Esophagus squamous epithelium (tissue), 5 donors: Measurements from ENCODE around the gene LINC01488. TPM values are rescaled to one million over a fixed set of nuclear protein-coding genes. Genes with fewer than 3 reads are reported as not detected.

Experiments used
- DNase-seq: peaks from one replicate; lab custom pipeline; 2025; lab: John Stamatoyannopoulos, UW
- H3K27ac ChIP-seq, 4 donors: fragments of 200-600 bp; sonication (generic); one replicate each; pipeline ENCODE4 v1.5.1; 2016 to 2019; ENCODE audit warnings: mild to moderate bottlenecking in 1 of 4
- H3K27me3 ChIP-seq, 4 donors: fragments of 200-600 bp; sonication (generic); 1 replicate in 3 of 4; 2 replicates in 1 of 4; pipeline versions ENCODE4 v1.5.1 to v1.6.0; 2017 to 2021; ENCODE audit warnings: antibody characterized with exemption in 1 of 4
- H3K36me3 ChIP-seq, 3 donors: fragments of 200-600 bp; sonication (generic); one replicate each; pipeline ENCODE4 v1.5.1; 2016 to 2019
- H3K4me1 ChIP-seq, 3 donors: fragments of 200-600 bp; sonication (generic); one replicate each; pipeline ENCODE4 v1.5.1; 2017 to 2019
- H3K4me3 ChIP-seq, 4 donors: fragments of 200-600 bp; sonication (generic); 1 replicate in 3 of 4; 2 replicates in 1 of 4; pipeline ENCODE4 v1.5.1; 2016 to 2019; ENCODE audit warnings: mild to moderate bottlenecking in 2 of 4, moderate library complexity in 1 of 4
- H3K9me3 ChIP-seq, 3 donors: fragments of 200-600 bp; sonication (generic); one replicate each; pipeline ENCODE4 v1.5.1; 2016 to 2019
- POLR2A ChIP-seq, 4 donors: fragments of 450-650 bp; IDR thresholded peaks; one replicate each; pipeline ENCODE4 v1.6.1; 2017; ENCODE audit warnings: antibody characterized with exemption in 4 of 4, mild to moderate bottlenecking in 4 of 4, moderate library complexity in 3 of 4
- WGBS, 2 donors: methylation state at CpG; one replicate each; pipeline ENCODE4 v1.1.5; 2018; 5-methylcytosine and 5-hydroxymethylcytosine counted together
- intact Hi-C: fragments of 100-400 bp; cut with DNase I; formaldehyde crosslinking; loops from one replicate; pipeline ENCODE4 v1.15.0; 2022
- total RNA-seq, 4 donors: library from RNA; depleted of rRNA; stranded (reverse); fragments of >200 nt; gene quantifications; one replicate each; pipeline ENCODE4 v1.1.0, GENCODE V29; 2016
- TF ChIP-seq, protein P1 (sequence below), 6 experiments: fragments of 450-650 bp in 4 of 6; fragments of 200-600 bp in 2 of 6; sonication (generic) in 2 of 6; IDR thresholded peaks; one replicate each; pipeline ENCODE4 v1.5.1; 2016 to 2019; ENCODE audit warnings: antibody characterized with exemption in 6 of 6, mild to moderate bottlenecking in 4 of 6, moderate library complexity in 4 of 6
- donor health status: DM: yes; HTN: yes; CAD: no.

LINC01488 gene
- total RNA-seq, 4 donors from 2014 or later: not detected

DNA sequence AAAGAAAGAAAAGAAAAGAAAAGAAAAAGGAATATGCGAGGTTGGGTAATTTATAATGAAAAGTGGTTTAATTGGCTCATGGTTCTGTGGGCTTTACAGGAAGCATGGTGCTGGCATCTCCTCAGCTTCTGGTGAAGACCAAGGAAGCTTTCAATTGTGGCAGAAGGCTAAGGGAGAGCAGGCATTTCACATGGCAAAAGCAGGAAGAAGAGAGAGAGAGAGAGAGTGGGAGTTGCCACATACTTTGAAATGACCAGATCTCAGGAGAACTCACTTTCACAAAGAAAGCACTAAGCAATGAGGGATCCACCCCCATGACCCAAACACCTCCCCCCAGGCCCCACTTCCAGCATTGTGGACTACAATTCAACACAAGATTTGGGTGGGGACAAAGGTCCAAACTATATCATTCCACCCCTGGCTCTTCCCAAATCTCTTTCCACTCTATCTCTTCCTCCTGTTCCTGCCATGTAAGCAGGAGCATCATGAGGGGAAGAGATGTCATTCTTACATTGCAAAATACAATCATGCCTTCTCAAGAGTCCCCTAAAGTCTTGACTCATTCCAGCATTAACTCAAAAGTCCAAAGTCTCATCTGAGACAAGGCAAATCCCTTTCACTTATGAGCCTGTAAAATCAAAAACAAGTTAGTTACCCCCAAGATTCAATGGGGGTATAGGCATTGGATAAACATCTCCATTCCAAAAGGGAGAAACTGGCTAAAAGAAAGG lies 38.9 kb downstream of the LINC01488 start:
- H3K27ac ChIP-seq: no peak overlapping the region
- TF ChIP-seq, protein P1, sequence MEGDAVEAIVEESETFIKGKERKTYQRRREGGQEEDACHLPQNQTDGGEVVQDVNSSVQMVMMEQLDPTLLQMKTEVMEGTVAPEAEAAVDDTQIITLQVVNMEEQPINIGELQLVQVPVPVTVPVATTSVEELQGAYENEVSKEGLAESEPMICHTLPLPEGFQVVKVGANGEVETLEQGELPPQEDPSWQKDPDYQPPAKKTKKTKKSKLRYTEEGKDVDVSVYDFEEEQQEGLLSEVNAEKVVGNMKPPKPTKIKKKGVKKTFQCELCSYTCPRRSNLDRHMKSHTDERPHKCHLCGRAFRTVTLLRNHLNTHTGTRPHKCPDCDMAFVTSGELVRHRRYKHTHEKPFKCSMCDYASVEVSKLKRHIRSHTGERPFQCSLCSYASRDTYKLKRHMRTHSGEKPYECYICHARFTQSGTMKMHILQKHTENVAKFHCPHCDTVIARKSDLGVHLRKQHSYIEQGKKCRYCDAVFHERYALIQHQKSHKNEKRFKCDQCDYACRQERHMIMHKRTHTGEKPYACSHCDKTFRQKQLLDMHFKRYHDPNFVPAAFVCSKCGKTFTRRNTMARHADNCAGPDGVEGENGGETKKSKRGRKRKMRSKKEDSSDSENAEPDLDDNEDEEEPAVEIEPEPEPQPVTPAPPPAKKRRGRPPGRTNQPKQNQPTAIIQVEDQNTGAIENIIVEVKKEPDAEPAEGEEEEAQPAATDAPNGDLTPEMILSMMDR (IDR thresholded peaks at IDR 0.05): no peak
- no peak for TF ChIP-seq POLR2A (IDR thresholded peaks at IDR 0.05)
- intact Hi-C loops: no loop called here
- no peaks in the 10 kb centered on the region for H3K9me3 ChIP-seq
- peaks cover 0 to 5% (median 0%) of the 10 kb centered on the region in 4 donors for H3K27me3 ChIP-seq
- no peak overlapping the region for H3K4me3 ChIP-seq
- no peak for DNase-seq
- peaks cover 0 to 19% (median 6%) of the 10 kb centered on the region in 3 donors for H3K4me1 ChIP-seq
- no peaks in the 10 kb centered on the region for H3K36me3 ChIP-seq
- WGBS, 2 donors: 86 to 96% methylated on average over 1 of the region's 1 CpG

DNA sequence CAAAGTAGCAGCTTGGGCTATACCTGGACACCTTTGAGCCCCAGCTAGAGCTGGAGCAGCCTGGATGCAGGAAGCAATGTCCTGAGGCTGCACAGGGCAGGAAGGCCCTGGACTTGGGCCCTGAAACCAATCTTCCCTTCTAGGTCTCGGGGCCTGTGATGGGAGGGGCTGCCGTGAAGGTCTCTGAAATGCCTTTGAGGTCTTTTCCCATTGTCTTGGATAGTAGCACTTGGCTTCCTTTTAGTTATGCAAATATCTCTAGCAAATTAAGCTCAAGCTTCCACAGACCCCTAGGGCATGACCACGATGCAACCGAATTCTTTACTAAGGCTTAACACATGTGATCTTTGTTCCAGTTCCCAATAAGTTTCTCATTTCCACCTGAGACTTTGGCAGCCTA lies 40.0 kb downstream of the LINC01488 start:
- no peak for DNase-seq
- Histone ChIP-seq H3K27ac (no peak overlapping the region), H3K4me1 (peaks cover 0 to 23% (median 6%) of the 10 kb centered on the region in 3 donors), H3K9me3 (no peaks in the 10 kb centered on the region), H3K36me3 (no peaks in the 10 kb centered on the region), H3K4me3 (no peak overlapping the region), H3K27me3 (peaks cover 0 to 6% (median 0%) of the 10 kb centered on the region in 4 donors)
- TF ChIP-seq POLR2A (IDR thresholded peaks at IDR 0.05): no peak
- TF ChIP-seq, protein P1 (IDR thresholded peaks at IDR 0.05): no peak
- intact Hi-C loops: no loop called here
- 28 to 53% methylated on average over 4 of the region's 4 CpGs for WGBS, 2 donors

DNA sequence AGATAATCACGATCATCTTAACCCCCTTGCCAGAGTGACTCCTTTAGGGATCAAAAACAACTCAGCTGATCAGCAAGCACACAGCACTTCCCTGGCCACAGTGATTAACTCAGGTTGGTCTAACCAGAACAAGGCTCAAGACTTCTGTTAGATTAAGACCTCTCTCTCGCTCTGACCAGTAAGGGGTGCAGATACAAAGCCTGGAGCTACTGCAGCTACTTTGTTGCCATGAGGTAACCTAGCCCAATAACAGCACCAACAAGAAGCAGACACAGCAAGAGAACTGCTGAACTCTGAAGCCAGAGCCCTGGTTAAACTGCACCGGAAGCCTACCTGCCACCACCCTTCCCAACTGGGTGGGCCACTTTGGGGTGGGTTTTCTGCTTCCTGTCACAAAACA lies 42.0 kb downstream of the LINC01488 start:
- no peak for DNase-seq
- TF ChIP-seq POLR2A (IDR thresholded peaks at IDR 0.05): no peak
- TF ChIP-seq, protein P1 (IDR thresholded peaks at IDR 0.05): no peak
- H3K36me3 ChIP-seq: no peaks in the 10 kb centered on the region
- 83 to 100% methylated on average over 2 of the region's 3 CpGs for WGBS, 2 donors
- no peak overlapping the region for H3K4me3 ChIP-seq
- no peaks in the 10 kb centered on the region for H3K9me3 ChIP-seq
- intact Hi-C loops: no loop called here
- no peak overlapping the region for H3K27ac ChIP-seq
- peaks cover 0 to 6% (median 0%) of the 10 kb centered on the region in 4 donors for H3K27me3 ChIP-seq
- peaks cover 0 to 23% (median 6%) of the 10 kb centered on the region in 3 donors for H3K4me1 ChIP-seq

DNA sequence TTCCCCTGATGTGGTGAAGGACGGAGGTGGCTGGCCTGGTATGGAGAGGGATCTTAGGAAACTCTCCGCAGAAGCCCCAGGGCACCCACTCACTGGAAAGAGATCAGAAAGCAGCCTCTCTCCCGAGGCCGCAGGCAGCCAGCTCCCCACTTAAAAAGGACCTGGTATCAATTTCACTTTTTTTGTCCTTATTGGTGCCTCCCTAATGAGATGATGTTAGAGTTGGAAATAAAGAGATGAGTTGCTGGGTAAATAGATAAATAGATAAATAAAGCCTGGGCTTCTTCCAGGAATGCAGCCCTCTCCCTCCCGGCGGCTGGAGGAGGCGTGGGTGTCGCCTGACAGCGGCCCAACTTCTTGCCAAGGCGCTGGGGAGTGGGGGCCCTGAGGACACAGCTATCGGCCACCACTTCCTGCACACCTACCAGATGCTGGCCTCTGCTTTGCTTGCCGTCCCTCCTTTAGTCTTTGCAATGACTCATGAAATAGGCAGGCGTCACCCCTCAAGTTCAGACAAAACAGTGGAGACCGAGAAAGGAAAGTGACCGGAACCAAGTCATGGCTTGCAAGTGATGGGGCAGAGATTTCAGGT lies 42.9 kb downstream of the LINC01488 start:
- no peaks in the 10 kb centered on the region for H3K36me3 ChIP-seq
- no peak overlapping the region for H3K27ac ChIP-seq
- no peaks in the 10 kb centered on the region for H3K9me3 ChIP-seq
- DNase-seq: no peak
- peaks cover 0 to 6% (median 0%) of the 10 kb centered on the region in 4 donors for H3K27me3 ChIP-seq
- intact Hi-C loops: no loop called here
- peaks cover 0 to 23% (median 6%) of the 10 kb centered on the region in 3 donors for H3K4me1 ChIP-seq
- TF ChIP-seq, protein P1 (IDR thresholded peaks at IDR 0.05): no peak
- TF ChIP-seq POLR2A (IDR thresholded peaks at IDR 0.05): no peak
- WGBS, 2 donors: 41 to 42% methylated on average over 11 to 12 of the region's 15 CpGs
- H3K4me3 ChIP-seq: no peak overlapping the region

DNA sequence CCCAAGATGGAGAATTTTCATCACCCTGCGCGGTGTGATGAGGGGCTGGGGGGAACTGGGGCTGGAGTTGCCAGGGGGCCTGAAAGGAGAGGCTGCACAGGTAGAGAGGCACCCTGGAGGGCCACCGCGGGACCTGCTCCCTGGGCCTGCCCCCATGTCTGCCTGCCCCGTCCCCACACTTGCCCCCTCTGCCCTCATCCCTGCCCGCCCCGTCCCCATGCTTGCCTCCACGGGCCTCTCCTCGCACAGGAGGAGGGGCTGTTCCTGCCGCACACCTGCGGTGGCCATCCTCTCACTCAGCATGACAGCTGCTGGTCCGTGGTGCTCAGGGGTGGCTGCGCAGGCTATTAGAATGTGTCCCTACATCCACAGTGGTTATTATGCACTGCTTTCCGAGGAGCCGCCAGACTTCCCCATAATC lies 43.5 kb downstream of the LINC01488 start:
- intact Hi-C loops: no loop called here
- Histone ChIP-seq H3K27ac (no peak overlapping the region), H3K9me3 (no peaks in the 10 kb centered on the region), H3K4me3 (no peak overlapping the region), H3K4me1 (peaks cover 0 to 23% (median 6%) of the 10 kb centered on the region in 3 donors), H3K36me3 (no peaks in the 10 kb centered on the region), H3K27me3 (peaks cover 0 to 6% (median 0%) of the 10 kb centered on the region in 4 donors)
- TF ChIP-seq, protein P1 (IDR thresholded peaks at IDR 0.05): no peak
- no peak for TF ChIP-seq POLR2A (IDR thresholded peaks at IDR 0.05)
- no peak for DNase-seq
- 75% methylated on average over 5 of the region's 15 CpGs; no CpG with 5 or more reads in 1 of the 2 donors for WGBS, 2 donors
